ENCODE data around the gene RGS21. TPM values are rescaled to one million over a fixed set of nuclear protein-coding genes. Genes with fewer than 3 reads are reported as not detected.

Gene RGS21, protein sequence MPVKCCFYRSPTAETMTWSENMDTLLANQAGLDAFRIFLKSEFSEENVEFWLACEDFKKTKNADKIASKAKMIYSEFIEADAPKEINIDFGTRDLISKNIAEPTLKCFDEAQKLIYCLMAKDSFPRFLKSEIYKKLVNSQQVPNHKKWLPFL
- total RNA-seq, result not detected

DNA sequence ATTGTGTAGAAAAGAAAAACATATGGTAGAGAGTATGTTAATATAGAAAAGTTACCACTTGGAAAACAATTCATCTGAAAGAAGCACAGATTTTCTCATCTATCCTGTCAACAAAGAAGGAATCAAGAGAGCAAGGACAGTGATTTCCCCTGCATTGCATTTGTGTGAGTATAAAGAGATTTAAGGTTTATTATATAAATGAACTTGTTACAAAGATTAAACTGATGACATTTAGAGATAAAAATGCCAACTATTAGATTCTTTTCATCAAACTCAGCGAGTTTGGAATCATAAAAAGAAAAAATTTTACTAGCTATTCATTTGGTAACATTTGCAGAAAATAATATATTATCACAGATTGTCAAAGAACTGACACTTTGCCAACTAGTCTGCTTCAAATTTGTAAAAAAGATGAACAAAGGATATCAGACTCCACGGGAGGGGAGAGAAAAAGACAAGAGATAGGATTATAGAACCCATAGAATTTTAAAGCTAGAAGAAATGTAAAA, at the start of gene RGS21:
RGS21 (plus strand) TSS at position 51 of the 509 bp plus-strand sequence. CDS start 26,045 bp downstream, outside the sequence.
- Histone ChIP-seq H3K27ac (replicated peaks in 1 of 4) (no peak within 1 kb of the TSS), H3K9me3 (no peaks in the 10 kb centered on the region), H3K36me3 (no peaks in the 10 kb centered on the region), H3K27me3 (no peaks in the 10 kb centered on the region), H3K4me3 (no peak within 1 kb of the TSS), H3K4me1 (no peaks in the 10 kb centered on the region)
- intact Hi-C loops (cut with DNase I), result no loop called here
- TF ChIP-seq POLR2AphosphoS5 (IDR thresholded peaks at IDR 0.05) (no peak), EP300 (IDR thresholded peaks at IDR 0.05) (no peak), POLR2A (IDR thresholded peaks at IDR 0.05; ENCODE audit: low read depth) (no peak)
- TF ChIP-seq, protein P1, sequence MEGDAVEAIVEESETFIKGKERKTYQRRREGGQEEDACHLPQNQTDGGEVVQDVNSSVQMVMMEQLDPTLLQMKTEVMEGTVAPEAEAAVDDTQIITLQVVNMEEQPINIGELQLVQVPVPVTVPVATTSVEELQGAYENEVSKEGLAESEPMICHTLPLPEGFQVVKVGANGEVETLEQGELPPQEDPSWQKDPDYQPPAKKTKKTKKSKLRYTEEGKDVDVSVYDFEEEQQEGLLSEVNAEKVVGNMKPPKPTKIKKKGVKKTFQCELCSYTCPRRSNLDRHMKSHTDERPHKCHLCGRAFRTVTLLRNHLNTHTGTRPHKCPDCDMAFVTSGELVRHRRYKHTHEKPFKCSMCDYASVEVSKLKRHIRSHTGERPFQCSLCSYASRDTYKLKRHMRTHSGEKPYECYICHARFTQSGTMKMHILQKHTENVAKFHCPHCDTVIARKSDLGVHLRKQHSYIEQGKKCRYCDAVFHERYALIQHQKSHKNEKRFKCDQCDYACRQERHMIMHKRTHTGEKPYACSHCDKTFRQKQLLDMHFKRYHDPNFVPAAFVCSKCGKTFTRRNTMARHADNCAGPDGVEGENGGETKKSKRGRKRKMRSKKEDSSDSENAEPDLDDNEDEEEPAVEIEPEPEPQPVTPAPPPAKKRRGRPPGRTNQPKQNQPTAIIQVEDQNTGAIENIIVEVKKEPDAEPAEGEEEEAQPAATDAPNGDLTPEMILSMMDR (IDR thresholded peaks at IDR 0.05), result no peak
- 50% methylated on average over 2 of the region's 2 CpGs for WGBS
- no peak for DNase-seq (ENCODE audit: extremely low spot score)

DNA sequence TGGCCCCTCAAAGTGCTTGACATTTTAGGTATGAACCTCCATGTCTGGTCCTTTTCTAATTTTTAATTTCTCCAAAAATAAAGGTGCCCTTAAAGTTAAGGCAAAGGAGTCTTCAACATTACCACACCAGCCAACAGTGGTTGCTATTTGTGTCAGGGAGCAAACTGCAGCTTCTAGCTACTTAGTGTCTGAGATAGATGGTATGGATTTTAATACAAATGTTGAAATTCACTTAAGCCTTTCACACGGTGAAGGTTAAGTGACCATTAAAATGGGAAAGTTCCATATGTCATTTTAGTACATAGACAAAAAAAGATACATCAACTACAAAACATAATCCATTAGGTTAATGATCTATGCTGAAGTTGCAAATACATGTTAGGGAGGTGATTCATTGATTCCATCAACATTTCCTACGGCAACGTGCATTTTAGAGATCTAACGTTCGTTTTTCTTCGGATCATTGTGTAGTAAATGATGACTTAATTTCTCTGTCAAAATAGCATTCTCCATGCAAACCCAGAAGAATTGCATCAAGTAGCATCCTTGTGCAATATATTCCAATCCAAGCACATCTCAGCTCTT, 48.2 kb upstream of the RGS21 start:
- H3K4me3 ChIP-seq, result no peak overlapping the region
- intact Hi-C loops (cut with DNase I), result no loop called here
- DNase-seq (ENCODE audit: extremely low spot score), result no peak
- H3K36me3 ChIP-seq, result no peaks in the 10 kb centered on the region
- no peaks in the 10 kb centered on the region for H3K27me3 ChIP-seq
- H3K4me1 ChIP-seq, result peaks cover 0 to 6% (median 0%) of the 10 kb centered on the region in 4 donors
- no peak for TF ChIP-seq EP300 (IDR thresholded peaks at IDR 0.05)
- TF ChIP-seq POLR2A (IDR thresholded peaks at IDR 0.05; ENCODE audit: low read depth), result no peak
- TF ChIP-seq, protein P1 (IDR thresholded peaks at IDR 0.05), result no peak
- no peak for TF ChIP-seq POLR2AphosphoS5 (IDR thresholded peaks at IDR 0.05)
- no peaks in the 10 kb centered on the region for H3K9me3 ChIP-seq
- no peak overlapping the region for H3K27ac ChIP-seq (replicated peaks in 1 of 4)
- 87% methylated on average over 6 of the region's 6 CpGs for WGBS

DNA sequence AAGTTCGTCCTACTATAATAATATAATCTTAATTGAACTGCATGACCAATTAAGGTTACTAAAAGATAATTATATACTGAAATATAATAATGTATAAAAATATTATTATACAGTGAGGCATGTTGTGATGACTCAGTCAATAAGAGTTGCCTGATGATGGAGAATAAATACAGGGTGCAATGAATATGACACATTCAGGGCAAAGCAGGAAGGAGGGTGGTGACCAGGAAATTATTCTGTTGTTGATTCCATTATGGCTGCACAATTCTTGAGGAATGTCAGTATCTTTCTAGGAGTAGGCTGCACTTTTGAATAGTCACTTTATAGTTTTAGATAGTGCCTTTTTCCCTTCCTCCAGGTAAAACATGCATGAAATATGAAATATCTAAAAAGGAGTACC, 46.4 kb upstream of the RGS21 start:
- Histone ChIP-seq H3K27me3 (no peaks in the 10 kb centered on the region), H3K4me1 (no peaks in the 10 kb centered on the region), H3K27ac (replicated peaks in 1 of 4) (no peak overlapping the region), H3K9me3 (no peaks in the 10 kb centered on the region), H3K36me3 (no peaks in the 10 kb centered on the region), H3K4me3 (no peak overlapping the region)
- no peak for TF ChIP-seq POLR2AphosphoS5 (IDR thresholded peaks at IDR 0.05)
- TF ChIP-seq EP300 (IDR thresholded peaks at IDR 0.05), result no peak
- TF ChIP-seq, protein P1 (IDR thresholded peaks at IDR 0.05), result no peak
- TF ChIP-seq POLR2A (IDR thresholded peaks at IDR 0.05; ENCODE audit: low read depth), result no peak
- WGBS, result 88% methylated on average over 1 of the region's 1 CpG
- DNase-seq (ENCODE audit: extremely low spot score), result no peak
- intact Hi-C loops (cut with DNase I), result no loop called here

DNA sequence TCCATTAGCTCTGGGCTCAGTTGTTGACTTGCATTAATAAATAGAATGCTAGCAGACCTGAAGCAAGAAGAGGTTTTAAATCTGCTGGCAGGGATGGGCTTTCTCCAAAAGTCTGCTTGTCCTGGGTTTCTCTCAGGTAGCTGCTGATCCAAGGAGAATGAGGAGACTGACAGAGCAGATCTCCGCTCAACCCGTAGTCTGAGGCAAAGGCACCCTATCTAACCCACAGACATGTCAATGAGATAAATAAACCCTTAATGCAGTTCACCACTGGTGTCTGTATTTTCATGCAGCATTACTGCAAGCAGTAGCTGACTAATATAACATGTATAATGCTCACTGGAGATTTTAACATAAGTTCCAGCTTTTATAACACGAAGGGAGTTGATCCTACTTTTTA, 44.1 kb upstream of the RGS21 start:
- Histone ChIP-seq H3K4me1 (no peaks in the 10 kb centered on the region), H3K4me3 (no peak overlapping the region), H3K9me3 (no peaks in the 10 kb centered on the region), H3K36me3 (no peaks in the 10 kb centered on the region), H3K27ac (replicated peaks in 1 of 4) (no peak overlapping the region), H3K27me3 (no peaks in the 10 kb centered on the region)
- WGBS, result 84% methylated on average over 3 of the region's 3 CpGs
- DNase-seq (ENCODE audit: extremely low spot score), result no peak
- intact Hi-C loops (cut with DNase I), result no loop called here
- TF ChIP-seq EP300 (IDR thresholded peaks at IDR 0.05), result no peak
- TF ChIP-seq, protein P1 (IDR thresholded peaks at IDR 0.05), result no peak
- TF ChIP-seq POLR2AphosphoS5 (IDR thresholded peaks at IDR 0.05), result no peak
- TF ChIP-seq POLR2A (IDR thresholded peaks at IDR 0.05; ENCODE audit: low read depth), result no peak
